MCF 10A (cell line): ENCODE measurements around the gene UBA5. TPM values are rescaled to one million over a fixed set of nuclear protein-coding genes. Genes with fewer than 3 reads are reported as not detected.

Source experiments
- BruUV-seq: library from RNA; stranded (reverse); fragments of 400-500 nt; replicated peaks from 2 replicates; lab custom pipeline; 2021; lab: Mats Ljungman, UMichigan
- CTCF ChIA-PET: fragments of 300-600 bp; sonication (Branson Sonifier 250); formaldehyde crosslinking; extraction: SDS; loops from one replicate; lab custom pipeline; 2021; ENCODE audit warnings: antibody characterized with exemption, inconsistent platforms; lab: Yijun Ruan, JAX
- POLR2A ChIA-PET: fragments of 300-600, 350-650 bp; sonication (Branson Sonifier 250); formaldehyde crosslinking; extraction: SDS; loops from one replicate; lab custom pipeline; 2020; ENCODE audit warnings: antibody characterized with exemption, inconsistent platforms; lab: Yijun Ruan, JAX
- DNase-seq: peaks from one replicate; pipeline ENCODE4 v3.0.0-alpha.2; 2018; ENCODE audit not compliant: unreplicated experiment
- H3K27ac Mint-ChIP-seq: one replicate; pipeline ENCODE4 v1.8.0; 2022; ENCODE audit warnings: mild to moderate bottlenecking, low read depth, mixed read lengths; ENCODE audit not compliant: unreplicated experiment
- H3K27me3 Mint-ChIP-seq: one replicate; pipeline ENCODE4 v1.8.0; 2022; ENCODE audit warnings: mixed read lengths; ENCODE audit not compliant: insufficient read depth, unreplicated experiment
- H3K36me3 Mint-ChIP-seq: one replicate; pipeline ENCODE4 v1.8.0; 2022; ENCODE audit warnings: mild to moderate bottlenecking, moderate library complexity, mixed read lengths; ENCODE audit not compliant: insufficient read depth, unreplicated experiment
- H3K4me1 Mint-ChIP-seq: one replicate; pipeline ENCODE4 v1.8.0; 2022; ENCODE audit warnings: mixed read lengths; ENCODE audit not compliant: insufficient read depth, unreplicated experiment
- H3K4me3 Mint-ChIP-seq: one replicate; pipeline ENCODE4 v1.8.0; 2022; ENCODE audit warnings: mild to moderate bottlenecking, moderate library complexity, mixed read lengths; ENCODE audit not compliant: unreplicated experiment
- H3K9me3 Mint-ChIP-seq: one replicate; pipeline ENCODE4 v1.8.0; 2022; ENCODE audit warnings: mixed read lengths; ENCODE audit not compliant: unreplicated experiment
- CTCF ChIP-seq: fragments of 200-600 bp; IDR thresholded peaks from one replicate; pipeline ENCODE4 v1.8.0; 2022; ENCODE audit warnings: antibody characterized with exemption, mild to moderate bottlenecking; ENCODE audit not compliant: unreplicated experiment
- intact Hi-C: fragments of 100-400 bp; cut with micrococcal nuclease; formaldehyde crosslinking; loops from 2 replicates; pipeline ENCODE4 v1.14.1; 2022
- total RNA-seq: library from RNA; stranded (reverse); gene quantifications from 2 replicates; pipeline ENCODE4 v1.2.3, GENCODE V29; 2022

UBA5 gene
- total RNA-seq, 1 experiment from 2014 or later: 47.7 TPM

DNA sequence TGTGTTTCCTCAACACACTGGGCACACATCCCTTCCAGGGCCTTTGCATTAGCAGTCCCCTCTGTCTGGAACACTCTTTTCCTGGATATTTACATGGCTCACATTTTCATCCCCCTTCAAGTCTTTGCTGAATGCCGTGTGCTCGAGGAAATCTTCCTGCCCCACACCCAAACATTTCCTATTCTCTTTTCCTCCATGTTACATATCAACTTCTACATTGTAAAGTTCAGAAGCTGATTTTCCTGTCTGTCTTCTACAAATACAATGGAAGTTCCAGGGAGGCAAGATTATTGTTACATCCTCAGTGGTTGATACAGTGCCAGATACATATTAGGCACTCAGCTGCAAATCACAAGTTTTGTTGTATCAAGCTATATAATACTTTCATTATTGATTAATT lies 4.7 kb upstream of the UBA5 start:
- intact Hi-C loops: no loop called here
- no peak overlapping the region for H3K4me3 Mint-ChIP-seq
- H3K4me1 Mint-ChIP-seq: peaks cover 11% of the 10 kb centered on the region
- no peak for DNase-seq
- no peaks in the 10 kb centered on the region for H3K27me3 Mint-ChIP-seq
- TF ChIP-seq CTCF: no peak
- H3K9me3 Mint-ChIP-seq: no peaks in the 10 kb centered on the region
- H3K27ac Mint-ChIP-seq: no peak overlapping the region
- ChIA-PET CTCF (interaction anchor here (1.9 to 3.3 kb wide), 2 partner anchors 13 to 120 kb away, joined by 5 to 14 read pairs; no protein-coding TSS in a partner anchor), POLR2A (interaction anchor here (1.0 to 1.3 kb wide), 2 partner anchors 66 to 222 kb away, joined by 3 to 5 read pairs; no protein-coding TSS in a partner anchor)
- peaks cover 5% of the 10 kb centered on the region for H3K36me3 Mint-ChIP-seq
- BruUV-seq: no TSS peak

DNA sequence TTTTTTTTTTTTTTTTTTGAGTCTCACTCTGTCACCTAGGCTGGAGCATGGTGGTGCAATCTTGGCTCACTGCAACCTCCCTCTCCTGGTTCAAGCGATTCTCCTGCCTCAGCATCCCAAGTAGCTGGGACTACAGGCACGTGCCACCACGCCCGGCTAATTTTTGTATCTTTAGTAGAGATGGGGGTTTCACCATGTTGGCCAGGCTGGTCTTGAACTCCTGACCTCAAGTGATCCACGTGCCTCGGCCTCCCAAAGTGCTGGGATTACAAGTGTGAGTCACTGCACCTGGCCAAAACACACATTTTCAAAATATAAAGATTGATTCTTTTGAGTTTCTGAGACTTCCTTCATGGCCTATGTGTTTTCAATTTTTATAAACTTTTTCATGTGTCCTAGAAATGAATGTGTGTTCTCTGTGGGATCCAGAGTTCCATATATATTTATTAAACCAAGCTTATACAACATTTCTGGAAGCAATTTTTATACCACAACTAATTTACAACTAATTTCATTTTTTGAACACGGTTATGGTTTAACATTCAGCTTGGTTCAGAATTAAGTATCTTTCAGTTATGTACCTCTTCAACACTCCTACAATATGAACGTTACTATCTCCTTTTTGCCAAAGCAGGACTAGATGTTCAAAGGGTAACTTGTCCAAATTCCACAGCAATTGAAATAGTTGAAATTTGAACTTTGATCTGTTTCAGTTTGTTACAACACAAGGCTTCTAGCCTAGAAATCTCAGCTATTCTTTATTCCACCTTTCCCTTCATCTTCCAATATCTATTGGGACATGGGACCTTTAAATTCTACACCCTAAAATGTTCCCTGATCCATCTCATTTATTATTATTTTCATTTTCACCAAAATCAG lies 2.0 kb upstream of the UBA5 start:
- H3K27me3 Mint-ChIP-seq: no peaks in the 10 kb centered on the region
- peaks cover 5% of the 10 kb centered on the region for H3K36me3 Mint-ChIP-seq
- intact Hi-C loops: no loop called here
- H3K4me3 Mint-ChIP-seq: peak overlapping the region; percentile 89
- no peaks in the 10 kb centered on the region for H3K9me3 Mint-ChIP-seq
- no peak for TF ChIP-seq CTCF
- no TSS peak for BruUV-seq
- no peak for DNase-seq
- peaks cover 23% of the 10 kb centered on the region for H3K4me1 Mint-ChIP-seq
- H3K27ac Mint-ChIP-seq: peak overlapping the region; percentile 99
- ChIA-PET POLR2A (interaction anchor here (0.5 to 2.6 kb wide), 17 partner anchors 11 to 1162 kb away, joined by 3 to 16 read pairs (median 3); partner anchors contain the start of gene DNAJC13), CTCF (interaction anchor here (0.6 to 2.3 kb wide), 8 partner anchors 12 to 996 kb away, joined by 3 to 17 read pairs (median 4); no protein-coding TSS in a partner anchor)

- H3K27ac Mint-ChIP-seq: peak overlapping the region; percentile 99
- peak overlapping the region; percentile 89 for H3K4me3 Mint-ChIP-seq
- TF ChIP-seq CTCF: no peak
- peaks cover 23% of the 10 kb centered on the region for H3K4me1 Mint-ChIP-seq
- POLR2A ChIA-PET: interaction anchor here (0.5 to 2.6 kb wide), 18 partner anchors 11 to 1663 kb away, joined by 3 to 16 read pairs (median 4); partner anchors contain the start of gene DNAJC13
- H3K9me3 Mint-ChIP-seq: no peaks in the 10 kb centered on the region
- CTCF ChIA-PET: interaction anchor here (0.6 to 2.3 kb wide), 7 partner anchors 11 to 123 kb away, joined by 3 to 17 read pairs (median 4); no protein-coding TSS in a partner anchor
- peak; percentile 50 for DNase-seq
- intact Hi-C loops: loop anchor here (1.0 kb wide), 1 partner anchor 123 kb away; no protein-coding TSS in a partner anchor
- H3K36me3 Mint-ChIP-seq: peaks cover 12% of the 10 kb centered on the region
- no TSS peak for BruUV-seq
- H3K27me3 Mint-ChIP-seq: no peaks in the 10 kb centered on the region
Observed at GRCh38 chr3:132659000-132659364, 1.1 kb upstream of the UBA5 start.
